Neural progenitor cell (in vitro differentiated cells): ENCODE measurements around the gene TCF25. TPM values are rescaled to one million over a fixed set of nuclear protein-coding genes. Genes with fewer than 3 reads are reported as not detected.
"Not testable (repeated sequence)": the region's sequence is repeated elsewhere in the genome, so short reads cannot be mapped to it uniquely, and the experiment has no call there.

Experiments
- DNase-seq: peaks from one replicate; pipeline ENCODE4 v3.0.0-alpha.2; 2016; ENCODE audit warnings: low spot score
- H2AFZ ChIP-seq: fragments of 200-600 bp; sonication (generic); replicated peaks from 2 replicates; pipeline ENCODE4 v1.6.1; 2016; ENCODE audit warnings: antibody characterized with exemption
- H3F3A ChIP-seq: fragments of 200-600 bp; sonication (generic); 2 replicates; pipeline ENCODE4 v1.6.1; 2016; ENCODE audit warnings: antibody characterized with exemption, low read depth
- H3K27ac ChIP-seq: fragments of 200-600 bp; sonication (generic); 2 replicates; pipeline ENCODE4 v1.5.1; 2016; ENCODE audit warnings: mild to moderate bottlenecking
- H3K27me3 ChIP-seq: fragments of 200-600 bp; sonication (generic); 2 replicates; pipeline ENCODE4 v1.6.1; 2016; ENCODE audit warnings: mild to moderate bottlenecking, moderate library complexity
- H3K36me3 ChIP-seq: fragments of 200-600 bp; sonication (generic); 2 replicates; pipeline ENCODE4 v1.5.1; 2016
- H3K4me1 ChIP-seq: fragments of 200-600 bp; sonication (generic); 2 replicates; pipeline ENCODE4 v1.6.1; 2016; ENCODE audit warnings: mixed run types
- H3K4me2 ChIP-seq: fragments of 200-600 bp; sonication (generic); 2 replicates; pipeline ENCODE4 v1.6.1; 2016
- H3K4me3 ChIP-seq: fragments of 200-600 bp; sonication (generic); 2 replicates; pipeline ENCODE4 v1.5.1; 2016
- H3K79me2 ChIP-seq: fragments of 200-600 bp; sonication (generic); 2 replicates; pipeline ENCODE4 v1.6.1; 2016; ENCODE audit warnings: low read depth
- H3K9ac ChIP-seq: fragments of 200-600 bp; sonication (generic); 2 replicates; pipeline ENCODE4 v1.6.1; 2016
- H3K9me3 ChIP-seq: fragments of 200-600 bp; sonication (generic); 2 replicates; pipeline ENCODE4 v1.5.1; 2016; ENCODE audit warnings: low read depth
- H4K20me1 ChIP-seq: fragments of 200-600 bp; sonication (generic); 2 replicates; pipeline ENCODE4 v1.6.1; 2016; ENCODE audit warnings: low read depth
- H3K27ac Mint-ChIP-seq: 3 replicates; pipeline ENCODE4 v1.8.0; 2021; ENCODE audit warnings: mixed read lengths
- H3K27me3 Mint-ChIP-seq: 2 replicates; pipeline ENCODE4 v1.8.0; 2022; ENCODE audit warnings: low read depth, mild to moderate bottlenecking, inconsistent platforms, moderate library complexity, mixed read lengths; ENCODE audit not compliant: insufficient read depth
- H3K36me3 Mint-ChIP-seq: 3 replicates; pipeline ENCODE4 v1.8.0; 2021; ENCODE audit warnings: mixed read lengths
- H3K4me1 Mint-ChIP-seq: 3 replicates; pipeline ENCODE4 v1.8.0; 2021; ENCODE audit warnings: mixed read lengths
- H3K4me3 Mint-ChIP-seq: 3 replicates; pipeline ENCODE4 v1.8.0; 2021; ENCODE audit warnings: mild to moderate bottlenecking, moderate library complexity, mixed read lengths
- H3K9me3 Mint-ChIP-seq: 3 replicates; pipeline ENCODE4 v1.8.0; 2020; ENCODE audit warnings: mixed read lengths
- EZH2 ChIP-seq: fragments of 200-600 bp; sonication (generic); IDR thresholded peaks from 2 replicates; pipeline ENCODE4 v1.6.1; 2017; ENCODE audit warnings: antibody characterized with exemption, mild to moderate bottlenecking, moderate library complexity
- EZH2phosphoT487 ChIP-seq: fragments of 200-600 bp; sonication (generic); IDR thresholded peaks from 2 replicates; pipeline ENCODE4 v1.6.1; 2017; ENCODE audit warnings: antibody characterized with exemption
- total RNA-seq: library from RNA; depleted of rRNA; stranded (reverse); fragments of >200 nt; gene quantifications from 2 replicates; pipeline ENCODE4 v1.2.3, GENCODE V29; 2015; ENCODE audit warnings: low replicate concordance
- TF ChIP-seq, protein P1 (sequence below): fragments of 200-600 bp; sonication (generic); IDR thresholded peaks from 2 replicates; pipeline ENCODE4 v1.5.1; 2017; ENCODE audit warnings: antibody characterized with exemption, mild to moderate bottlenecking

TCF25 gene
- total RNA-seq, 1 donor from 2014 or later: 95.6 TPM

DNA sequence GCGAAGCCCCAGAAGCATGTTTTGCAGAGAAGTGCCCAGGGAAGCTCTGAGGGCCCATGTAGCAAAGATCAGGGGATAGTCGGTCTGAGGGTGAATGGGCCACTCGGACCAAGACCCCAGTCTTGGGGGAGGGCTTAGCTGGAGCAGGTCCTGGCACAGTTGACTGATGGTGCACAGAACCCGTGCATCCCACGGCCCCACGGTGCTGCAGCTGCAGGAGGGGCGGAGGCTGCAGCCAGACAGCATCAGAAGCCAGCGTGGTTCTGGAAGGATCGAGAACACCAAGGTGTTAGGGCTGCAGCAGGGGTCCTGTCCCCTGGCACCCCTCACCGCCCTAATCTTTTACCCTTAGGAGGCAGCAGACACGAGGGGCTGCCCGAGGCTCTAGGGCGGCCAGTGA lies 38.8 kb downstream of the TCF25 start:
- Histone ChIP-seq H3K27ac (no peak overlapping the region), H3K4me2 (no peak overlapping the region), H3K79me2 (no peaks in the 10 kb centered on the region), H3K36me3 (no peaks in the 10 kb centered on the region), H3F3A (peaks cover 17% of the 10 kb centered on the region), H3K4me3 (no peak overlapping the region), H2AFZ (no peak overlapping the region), H3K9ac (no peak overlapping the region), H3K9me3 (no peaks in the 10 kb centered on the region), H3K4me1 (peaks cover 6% of the 10 kb centered on the region), H4K20me1 (no peaks in the 10 kb centered on the region), H3K27me3 (no peaks in the 10 kb centered on the region)
- DNase-seq: no peak
- no peak for TF ChIP-seq EZH2
- TF ChIP-seq EZH2phosphoT487: no peak
- TF ChIP-seq, protein P1, sequence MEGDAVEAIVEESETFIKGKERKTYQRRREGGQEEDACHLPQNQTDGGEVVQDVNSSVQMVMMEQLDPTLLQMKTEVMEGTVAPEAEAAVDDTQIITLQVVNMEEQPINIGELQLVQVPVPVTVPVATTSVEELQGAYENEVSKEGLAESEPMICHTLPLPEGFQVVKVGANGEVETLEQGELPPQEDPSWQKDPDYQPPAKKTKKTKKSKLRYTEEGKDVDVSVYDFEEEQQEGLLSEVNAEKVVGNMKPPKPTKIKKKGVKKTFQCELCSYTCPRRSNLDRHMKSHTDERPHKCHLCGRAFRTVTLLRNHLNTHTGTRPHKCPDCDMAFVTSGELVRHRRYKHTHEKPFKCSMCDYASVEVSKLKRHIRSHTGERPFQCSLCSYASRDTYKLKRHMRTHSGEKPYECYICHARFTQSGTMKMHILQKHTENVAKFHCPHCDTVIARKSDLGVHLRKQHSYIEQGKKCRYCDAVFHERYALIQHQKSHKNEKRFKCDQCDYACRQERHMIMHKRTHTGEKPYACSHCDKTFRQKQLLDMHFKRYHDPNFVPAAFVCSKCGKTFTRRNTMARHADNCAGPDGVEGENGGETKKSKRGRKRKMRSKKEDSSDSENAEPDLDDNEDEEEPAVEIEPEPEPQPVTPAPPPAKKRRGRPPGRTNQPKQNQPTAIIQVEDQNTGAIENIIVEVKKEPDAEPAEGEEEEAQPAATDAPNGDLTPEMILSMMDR: no peak
- peaks cover 8% of the 10 kb centered on the region for H3K36me3 Mint-ChIP-seq
- no peak overlapping the region for H3K27ac Mint-ChIP-seq
- no peak overlapping the region for H3K4me3 Mint-ChIP-seq
- peaks cover 2% of the 10 kb centered on the region for H3K9me3 Mint-ChIP-seq
- peaks cover 18% of the 10 kb centered on the region for H3K27me3 Mint-ChIP-seq
- peaks cover 4% of the 10 kb centered on the region for H3K4me1 Mint-ChIP-seq

DNA sequence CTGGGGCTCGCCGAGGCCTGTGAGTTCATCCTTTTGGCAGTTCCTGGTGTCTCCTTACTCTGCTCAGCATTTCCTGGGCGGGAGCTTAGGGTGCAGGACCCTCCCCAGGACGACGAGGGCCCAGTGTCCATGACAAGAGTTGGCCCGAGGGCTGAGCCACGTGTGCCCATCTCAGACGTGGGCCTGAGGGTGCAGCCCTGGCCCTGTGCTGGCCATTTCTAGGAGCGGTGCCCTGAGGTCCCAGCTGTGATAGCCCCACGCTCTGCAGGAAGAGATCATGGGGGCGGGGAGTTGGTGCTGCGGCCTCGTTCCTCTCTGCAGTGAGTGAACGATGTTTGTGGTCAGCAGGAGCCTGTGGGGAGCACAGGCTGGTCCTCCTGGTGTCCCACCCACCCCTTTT lies 39.2 kb downstream of the TCF25 start:
- no peak overlapping the region for H3K4me3 Mint-ChIP-seq
- no peak for DNase-seq
- H3K4me1 Mint-ChIP-seq: peaks cover 7% of the 10 kb centered on the region
- peaks cover 10% of the 10 kb centered on the region for H3K4me1 ChIP-seq
- peaks cover 21% of the 10 kb centered on the region for H3F3A ChIP-seq
- no peak overlapping the region for H3K9ac ChIP-seq
- H4K20me1 ChIP-seq: no peaks in the 10 kb centered on the region
- peaks cover 7% of the 10 kb centered on the region for H3K36me3 Mint-ChIP-seq
- H3K27ac Mint-ChIP-seq: no peak overlapping the region
- H3K79me2 ChIP-seq: no peaks in the 10 kb centered on the region
- no peak overlapping the region for H2AFZ ChIP-seq
- no peak overlapping the region for H3K4me2 ChIP-seq
- H3K9me3 Mint-ChIP-seq: peaks cover 2% of the 10 kb centered on the region
- H3K27me3 ChIP-seq: peaks cover 3% of the 10 kb centered on the region
- H3K4me3 ChIP-seq: no peak overlapping the region
- TF ChIP-seq EZH2 (no peak), EZH2phosphoT487 (no peak)
- TF ChIP-seq, protein P1: no peak
- H3K9me3 ChIP-seq: no peaks in the 10 kb centered on the region
- no peak overlapping the region for H3K27ac ChIP-seq
- peaks cover 18% of the 10 kb centered on the region for H3K27me3 Mint-ChIP-seq
- no peaks in the 10 kb centered on the region for H3K36me3 ChIP-seq

DNA sequence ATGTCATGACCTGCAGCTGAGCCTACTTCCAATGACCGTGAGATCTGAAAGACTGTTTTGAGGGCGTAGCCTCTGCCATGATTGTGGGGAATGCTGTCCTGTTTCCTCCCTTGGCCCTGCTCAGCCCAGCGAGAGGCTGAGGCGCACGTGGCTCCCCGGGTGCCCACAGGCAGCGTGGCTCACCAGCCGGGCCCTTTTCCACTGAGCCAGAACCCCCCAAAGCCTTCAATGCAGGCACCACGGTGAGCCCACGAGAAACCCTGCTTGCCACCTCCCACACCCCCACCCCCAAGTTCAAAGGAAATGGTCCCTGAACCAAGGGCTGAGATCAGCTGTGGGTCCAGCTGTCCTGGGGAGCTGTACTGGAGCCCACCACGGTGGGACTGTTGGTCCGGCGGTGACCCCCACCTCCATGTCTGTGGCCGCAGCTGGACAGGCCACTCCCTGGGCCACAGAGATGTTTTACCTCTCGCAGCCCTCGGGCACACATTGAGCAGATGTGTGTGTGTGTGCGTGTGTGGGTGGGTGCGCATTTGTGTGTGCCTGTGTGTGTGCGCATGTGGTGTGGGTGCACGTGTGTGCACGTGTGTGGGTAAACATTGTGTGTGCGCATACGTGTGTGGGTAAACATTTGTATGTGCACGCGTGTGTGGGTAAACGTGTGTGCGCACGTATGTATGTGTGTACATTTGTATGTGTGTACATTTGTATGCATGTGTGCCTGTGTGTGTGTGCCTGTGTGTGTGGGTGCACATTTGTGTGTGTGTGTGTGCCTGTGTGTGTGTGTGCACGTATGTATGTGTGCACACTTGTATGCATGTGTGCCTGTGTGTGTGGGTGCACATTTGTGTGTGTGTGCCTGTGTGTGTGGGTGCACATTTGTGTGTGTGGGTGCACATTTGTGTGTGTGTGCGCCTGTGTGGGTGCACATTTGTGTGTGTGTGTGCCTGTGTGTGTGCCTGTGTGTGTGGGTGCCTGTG lies 40.3 kb downstream of the TCF25 start:
- H3K4me3 Mint-ChIP-seq: no peak overlapping the region

DNA sequence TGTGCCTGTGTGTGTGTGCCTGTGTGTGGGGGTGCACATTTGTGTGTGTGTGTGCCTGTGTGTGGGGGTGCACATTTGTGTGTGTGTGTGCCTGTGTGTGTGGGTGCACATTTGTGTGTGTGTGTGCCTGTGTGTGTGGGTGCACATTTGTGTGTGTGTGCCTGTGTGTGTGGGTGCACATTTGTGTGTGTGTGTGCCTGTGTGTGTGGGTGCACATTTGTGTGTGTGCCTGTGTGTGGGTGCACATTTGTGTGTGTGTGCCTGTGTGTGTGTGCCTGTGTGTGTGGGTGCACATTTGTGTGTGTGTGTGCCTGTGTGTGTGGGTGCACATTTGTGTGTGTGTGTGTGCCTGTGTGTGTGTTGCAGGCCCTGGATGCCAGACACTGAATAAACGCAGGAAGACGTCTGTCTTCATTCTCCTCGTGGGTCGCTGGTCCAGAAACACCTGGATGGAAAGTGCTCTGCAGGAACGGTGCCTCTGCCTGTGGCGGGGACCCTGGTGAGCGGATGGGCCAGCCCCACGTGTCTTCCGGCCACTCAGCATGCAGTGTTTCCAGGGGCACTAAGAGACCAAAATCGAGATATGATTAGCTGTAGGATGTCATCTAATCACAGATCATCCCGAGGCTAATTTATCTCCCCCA lies 41.4 kb downstream of the TCF25 start:
- peaks cover 19% of the 10 kb centered on the region for H3K4me1 ChIP-seq
- H3K4me3 ChIP-seq, H4K20me1 ChIP-seq, H3K27ac ChIP-seq, H3K9me3 ChIP-seq, H3K9ac ChIP-seq, H3K27ac Mint-ChIP-seq, H3K4me3 Mint-ChIP-seq, H3K4me2 ChIP-seq, H3K36me3 ChIP-seq, H3K36me3 Mint-ChIP-seq, H2AFZ ChIP-seq, H3K9me3 Mint-ChIP-seq, H3K4me1 Mint-ChIP-seq, H3K79me2 ChIP-seq, DNase-seq, H3K27me3 ChIP-seq: not testable (repeated sequence)
- H3K27me3 Mint-ChIP-seq: peaks cover 18% of the 10 kb centered on the region
- peaks cover 28% of the 10 kb centered on the region for H3F3A ChIP-seq

More for the DNA sequence above, 40.3 kb downstream of the TCF25 start:
- Mint-ChIP-seq H3K9me3 (peaks cover 2% of the 10 kb centered on the region), H3K27ac (peak overlapping the region; percentile 83), H3K36me3 (peaks cover 6% of the 10 kb centered on the region), H3K4me1 (peaks cover 8% of the 10 kb centered on the region), H3K27me3 (peaks cover 18% of the 10 kb centered on the region)
- no peak overlapping the region for H3K4me3 ChIP-seq
- no peaks in the 10 kb centered on the region for H3K36me3 ChIP-seq
- H4K20me1 ChIP-seq: no peaks in the 10 kb centered on the region
- TF ChIP-seq, protein P1: no peak
- TF ChIP-seq EZH2phosphoT487 (no peak), EZH2 (no peak)
- peaks cover 29% of the 10 kb centered on the region for H3F3A ChIP-seq
- H3K79me2 ChIP-seq: no peaks in the 10 kb centered on the region
- H3K4me1 ChIP-seq: peaks cover 19% of the 10 kb centered on the region
- H2AFZ ChIP-seq: no peak overlapping the region
- no peak overlapping the region for H3K27ac ChIP-seq
- no peak overlapping the region for H3K9ac ChIP-seq
- no peaks in the 10 kb centered on the region for H3K9me3 ChIP-seq
- H3K27me3 ChIP-seq: peaks cover 3% of the 10 kb centered on the region
- DNase-seq: no peak
- no peak overlapping the region for H3K4me2 ChIP-seq
